ENCODE data around the gene JPH3.

GRCh38 chr16:87645802-87646201, 43.5 kb downstream of the JPH3 start:
- TF ChIP-seq, protein P1, sequence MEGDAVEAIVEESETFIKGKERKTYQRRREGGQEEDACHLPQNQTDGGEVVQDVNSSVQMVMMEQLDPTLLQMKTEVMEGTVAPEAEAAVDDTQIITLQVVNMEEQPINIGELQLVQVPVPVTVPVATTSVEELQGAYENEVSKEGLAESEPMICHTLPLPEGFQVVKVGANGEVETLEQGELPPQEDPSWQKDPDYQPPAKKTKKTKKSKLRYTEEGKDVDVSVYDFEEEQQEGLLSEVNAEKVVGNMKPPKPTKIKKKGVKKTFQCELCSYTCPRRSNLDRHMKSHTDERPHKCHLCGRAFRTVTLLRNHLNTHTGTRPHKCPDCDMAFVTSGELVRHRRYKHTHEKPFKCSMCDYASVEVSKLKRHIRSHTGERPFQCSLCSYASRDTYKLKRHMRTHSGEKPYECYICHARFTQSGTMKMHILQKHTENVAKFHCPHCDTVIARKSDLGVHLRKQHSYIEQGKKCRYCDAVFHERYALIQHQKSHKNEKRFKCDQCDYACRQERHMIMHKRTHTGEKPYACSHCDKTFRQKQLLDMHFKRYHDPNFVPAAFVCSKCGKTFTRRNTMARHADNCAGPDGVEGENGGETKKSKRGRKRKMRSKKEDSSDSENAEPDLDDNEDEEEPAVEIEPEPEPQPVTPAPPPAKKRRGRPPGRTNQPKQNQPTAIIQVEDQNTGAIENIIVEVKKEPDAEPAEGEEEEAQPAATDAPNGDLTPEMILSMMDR (conservative IDR thresholded peaks at IDR 0.05; ENCODE audit: low read depth, low read length) = no peak
- TF ChIP-seq EZH2 (IDR thresholded peaks at IDR 0.05; ENCODE audit: borderline replicate concordance, low read depth, low read length, poor library complexity, severe bottlenecking) = no peak

Measured in A673 (cell line).